Suppressor macrophage treated with lipopolysaccharide for 1 hour (primary cell): ENCODE measurements around the gene ABCC8.
A peak's percentile ranks its signal among the peaks of the same experiment; 100 is the strongest.

Source experiments
- DNase-seq, 3 donors: peaks; one replicate each; pipeline ENCODE4 v3.0.0-alpha.2; 2020 to 2022

Gene ABCC8

GRCh38 chr11:17476317-17477083 lies at the start of gene ABCC8:
TSS of gene ABCC8 (minus strand) at chr11:17476845. CDS start at chr11:17476776, 69 bp downstream.
- DNase-seq: no peak

DNA sequence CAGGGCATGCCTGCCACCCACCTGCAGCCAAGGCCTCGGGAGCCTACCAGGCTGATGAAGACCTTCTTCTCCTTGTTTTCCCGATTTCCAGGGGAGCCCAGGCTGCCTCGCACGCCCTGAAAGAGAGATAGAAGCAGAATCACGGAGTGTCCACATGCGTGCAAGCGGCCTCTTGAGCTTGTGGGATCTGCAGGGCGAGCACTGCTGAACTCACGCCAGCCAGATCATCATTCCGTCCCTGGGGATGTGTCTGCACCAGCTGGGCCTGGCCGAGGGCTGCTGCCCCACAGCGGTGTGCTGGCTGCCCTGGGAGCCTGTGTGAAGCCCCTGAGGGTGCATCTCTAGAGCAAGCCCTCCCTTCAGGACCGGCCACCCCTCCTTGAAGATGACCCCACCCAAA lies 49.7 kb upstream of the ABCC8 start:
- DNase-seq: no peak

DNA sequence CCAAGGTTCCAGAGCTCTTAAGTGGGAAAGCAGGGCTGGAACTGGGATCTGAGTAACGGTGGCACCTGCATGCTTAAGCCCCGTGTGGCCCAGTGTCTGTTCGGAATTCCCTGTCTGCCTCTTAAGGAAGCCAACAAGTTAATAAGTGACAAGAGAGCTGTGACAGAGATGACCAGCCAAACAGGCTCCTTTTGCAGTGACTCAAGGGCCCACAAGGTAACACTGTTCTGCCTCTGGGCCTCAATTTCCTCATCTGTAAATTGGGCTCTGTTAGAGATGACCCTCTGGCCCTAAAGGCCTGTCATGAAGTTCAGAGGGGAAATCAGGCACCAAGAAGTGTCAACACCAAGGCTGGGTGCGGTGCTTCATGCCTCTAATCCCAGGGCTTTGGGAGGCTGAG lies 48.9 kb upstream of the ABCC8 start:
- DNase-seq: no peak

- no peak for DNase-seq
Measured at GRCh38 chr11:17524221-17524620, 47.6 kb upstream of the ABCC8 start.

GRCh38 chr11:17522655-17523054 lies 46.0 kb upstream of the ABCC8 start:
- DNase-seq: no peak

GRCh38 chr11:17521106-17521900 lies 44.7 kb upstream of the ABCC8 start:
- DNase-seq: no peak

- DNase-seq: no peak
Measured at GRCh38 chr11:17519061-17519885, 42.6 kb upstream of the ABCC8 start.

DNA sequence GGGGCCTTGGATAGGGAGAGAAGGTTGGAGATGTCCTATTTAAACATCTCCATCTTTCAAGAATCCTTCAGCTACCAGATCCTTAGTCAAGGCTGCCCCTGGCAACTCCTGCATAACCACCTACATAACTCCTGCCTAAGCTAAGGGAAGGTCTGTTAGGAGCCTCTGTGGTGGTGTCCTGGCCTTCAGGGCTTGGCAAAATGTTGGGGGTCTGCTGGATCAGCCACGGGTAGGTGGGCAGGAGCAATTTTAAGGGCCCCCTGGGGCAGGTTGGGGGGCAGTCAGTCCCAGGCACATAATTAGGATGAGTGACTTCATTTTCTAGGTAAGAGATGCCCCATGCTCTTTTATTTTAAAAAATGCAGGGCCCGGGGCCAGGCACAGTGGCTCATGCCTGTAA lies 41.7 kb upstream of the ABCC8 start:
- no peak for DNase-seq

- DNase-seq: no peak
Measured at GRCh38 chr11:17517186-17517585, 40.5 kb upstream of the ABCC8 start.

GRCh38 chr11:17516551-17517150 lies 40.0 kb upstream of the ABCC8 start:
- DNase-seq: no peak

DNA sequence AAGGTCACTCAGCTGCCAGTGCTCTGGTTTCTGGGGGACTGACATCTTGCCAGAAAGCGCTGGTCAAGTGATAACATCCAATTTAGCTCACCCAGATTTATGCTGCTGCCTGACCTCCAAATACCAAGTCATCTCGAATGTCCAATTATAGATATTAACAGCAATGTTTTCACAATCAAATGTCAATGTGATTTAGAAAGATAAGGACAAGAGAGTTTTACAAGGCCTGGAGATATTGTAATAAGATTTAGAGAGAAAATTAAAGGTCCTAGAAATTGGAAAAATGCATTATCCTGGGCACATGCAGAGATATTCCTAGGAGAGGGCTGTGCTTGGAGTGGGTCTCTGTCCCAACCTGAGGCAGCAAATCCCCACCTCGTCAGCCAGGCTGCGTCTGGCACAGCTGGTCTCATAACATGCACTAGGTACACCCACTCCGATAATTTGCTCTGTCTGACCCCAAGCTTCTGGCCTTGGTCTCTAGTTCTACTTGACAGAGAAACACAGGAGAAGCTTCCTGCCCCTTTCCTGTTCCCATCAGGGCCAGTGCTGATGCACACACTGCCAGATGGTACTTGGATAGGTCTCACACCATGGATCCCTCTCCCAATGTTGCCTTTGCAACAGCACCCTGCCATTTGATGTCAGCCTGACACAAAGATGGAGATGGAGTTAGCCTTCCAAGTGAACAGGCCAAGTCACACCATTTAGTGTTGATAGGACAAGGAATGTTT lies 39.0 kb upstream of the ABCC8 start:
- no peak for DNase-seq

DNA sequence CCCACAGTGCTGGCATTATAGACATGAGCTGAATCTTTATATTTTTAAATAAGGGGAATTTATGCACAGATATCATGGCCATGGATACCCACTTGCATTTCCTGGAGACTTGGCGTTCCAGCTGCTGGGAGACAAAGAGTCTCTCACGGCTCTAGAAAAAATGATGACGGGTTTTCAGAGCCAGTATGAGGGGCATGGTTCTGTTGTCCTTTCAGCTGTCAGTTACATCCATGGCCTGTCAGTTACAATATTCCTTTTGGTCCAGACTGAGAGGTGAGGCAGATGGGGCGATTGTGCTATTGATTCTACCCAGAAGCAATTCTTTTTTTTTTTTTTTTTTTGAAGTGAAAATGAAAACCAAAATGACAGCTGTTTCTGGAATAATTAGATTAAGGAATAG lies 37.8 kb upstream of the ABCC8 start:
- no peak for DNase-seq

DNA sequence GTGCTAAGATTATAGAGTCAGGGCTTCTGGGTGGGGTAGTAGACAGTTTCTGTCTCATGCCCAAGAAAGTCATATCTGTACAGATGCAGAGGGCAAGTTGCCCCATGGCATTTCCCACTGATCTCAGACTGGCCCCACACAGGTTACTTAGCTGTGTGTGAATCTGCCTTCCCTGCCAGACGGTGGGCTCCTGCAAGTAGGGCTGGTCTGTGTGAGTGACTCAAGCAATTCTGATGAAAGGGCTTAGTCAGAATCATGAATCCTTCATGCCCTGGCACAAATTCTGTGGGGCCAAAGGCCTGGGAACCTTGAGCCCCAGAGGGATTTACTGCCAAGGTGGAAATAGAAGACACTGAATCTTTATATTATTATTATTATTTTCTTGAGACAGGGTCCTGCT lies 37.2 kb upstream of the ABCC8 start:
- DNase-seq: peak in 1 of 3 donors; percentile 10

DNA sequence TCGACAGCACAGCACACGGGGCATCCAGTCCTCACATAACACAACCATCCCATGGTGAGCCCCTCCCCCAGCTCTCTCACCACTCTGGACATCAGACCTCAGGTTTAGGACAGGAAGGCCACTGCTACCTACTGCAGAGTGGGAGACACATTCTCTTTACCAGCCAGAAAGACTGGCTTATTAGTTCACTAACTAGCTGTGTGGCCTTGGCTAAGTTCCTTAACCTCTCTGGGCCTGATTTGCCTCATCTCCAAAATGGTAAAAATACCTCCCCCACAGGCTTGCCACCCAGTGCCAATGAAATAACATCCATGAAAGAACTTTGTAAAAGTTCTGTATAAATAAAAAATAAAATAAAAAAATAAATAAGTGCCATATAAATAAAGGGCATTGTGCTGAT lies 35.5 kb upstream of the ABCC8 start:
- no peak for DNase-seq

GRCh38 chr11:17511571-17511970 lies 34.9 kb upstream of the ABCC8 start:
- DNase-seq: no peak

DNA sequence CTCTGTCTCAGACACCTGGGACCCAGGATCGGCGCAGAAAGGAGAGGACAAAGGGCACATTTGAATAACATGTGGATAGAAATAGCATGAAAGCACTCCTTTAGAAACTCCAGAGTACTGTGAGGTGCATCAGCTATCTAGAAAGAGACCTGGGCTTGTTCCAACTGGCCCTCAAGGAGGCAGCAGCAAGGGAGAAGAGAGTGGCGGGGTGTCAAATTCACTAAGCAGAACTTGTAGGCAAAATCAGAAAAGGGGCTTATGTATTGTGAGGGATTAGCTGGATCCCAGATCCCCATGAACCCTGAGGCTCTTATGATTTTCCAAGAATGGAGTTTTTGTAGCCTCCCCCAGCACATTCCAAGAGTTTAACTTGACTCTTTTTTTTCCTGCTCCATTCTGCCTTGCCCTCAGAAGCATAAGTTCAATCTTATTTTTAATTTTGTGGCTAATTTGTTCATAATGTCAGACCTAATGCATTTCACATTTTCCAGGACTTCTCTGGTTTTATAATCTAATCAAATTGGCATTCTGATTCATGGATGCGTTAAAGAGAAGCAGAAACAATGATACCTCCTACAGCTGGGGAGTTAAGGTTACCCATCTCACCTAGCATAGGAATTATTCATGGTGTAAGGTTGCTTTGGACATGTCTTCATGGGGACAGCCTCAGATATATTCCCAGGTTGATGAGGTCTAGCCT lies 34.0 kb upstream of the ABCC8 start:
- DNase-seq: no peak

- DNase-seq: no peak
Measured at GRCh38 chr11:17508791-17509190, 32.1 kb upstream of the ABCC8 start.

GRCh38 chr11:17508306-17508705 lies 31.7 kb upstream of the ABCC8 start:
- no peak for DNase-seq

GRCh38 chr11:17507773-17508172 lies 31.1 kb upstream of the ABCC8 start:
- DNase-seq: no peak

GRCh38 chr11:17506942-17507341 lies 30.3 kb upstream of the ABCC8 start:
- DNase-seq: peak in 2 of 3 donors; percentile 7 to 31

- no peak for DNase-seq
Measured at GRCh38 chr11:17506314-17506713, 29.7 kb upstream of the ABCC8 start.

DNA sequence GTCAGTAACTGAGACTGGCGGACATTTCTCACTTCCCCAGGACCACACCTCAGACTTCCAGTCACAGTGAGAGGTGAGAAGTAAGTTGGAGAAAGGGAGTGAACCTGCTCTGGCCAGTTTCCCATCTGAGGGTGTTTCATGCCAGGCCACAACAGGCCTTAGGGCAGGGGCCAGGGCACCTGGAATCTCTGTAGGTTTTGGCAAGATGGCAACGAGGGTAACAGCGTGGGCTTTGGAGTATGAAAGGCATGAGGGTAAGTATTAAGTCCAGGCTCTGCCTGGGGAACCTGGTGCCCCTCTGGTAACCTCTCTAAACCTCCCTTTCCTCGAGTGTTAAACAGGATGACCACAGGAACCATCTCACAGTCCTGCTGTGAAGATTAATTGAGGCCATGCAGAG lies 28.5 kb upstream of the ABCC8 start:
- DNase-seq: no peak
